Endodermal cell (in vitro differentiated cells): ENCODE data around the gene TEX2. TPM values are rescaled to one million over a fixed set of nuclear protein-coding genes. Genes with fewer than 3 reads are reported as not detected.

Source experiments
- DNase-seq: peaks from one replicate; pipeline ENCODE4 v3.0.0-alpha.2; 2017
- H3K27ac ChIP-seq: 2 replicates; pipeline ENCODE4 v1.5.1; 2013; ENCODE audit warnings: mild to moderate bottlenecking, low read depth, low read length, moderate library complexity
- H3K27me3 ChIP-seq: 2 replicates; pipeline ENCODE4 v1.6.1; 2013; ENCODE audit warnings: mild to moderate bottlenecking, low read length, moderate library complexity; ENCODE audit not compliant: insufficient read depth, control insufficient read depth, poor library complexity, severe bottlenecking
- H3K36me3 ChIP-seq: 2 replicates; pipeline ENCODE4 v1.7.0; 2013; ENCODE audit warnings: mild to moderate bottlenecking, low read length, moderate library complexity; ENCODE audit not compliant: control insufficient read depth, insufficient read depth
- H3K4me1 ChIP-seq: one replicate; pipeline ENCODE4 v1.7.0; 2013; ENCODE audit warnings: low read length; ENCODE audit not compliant: control insufficient read depth, insufficient read depth
- H3K4me3 ChIP-seq: 2 replicates; pipeline ENCODE4 v1.5.1; 2013; ENCODE audit warnings: mild to moderate bottlenecking, low read length, moderate library complexity
- H3K9ac ChIP-seq: 2 replicates; pipeline ENCODE4 v1.6.1; 2013; ENCODE audit warnings: mild to moderate bottlenecking, low read length, moderate library complexity; ENCODE audit not compliant: poor library complexity, severe bottlenecking; ENCODE audit errors: extremely low read depth
- H3K9me3 ChIP-seq: 2 replicates; pipeline ENCODE4 v1.6.1; 2013; ENCODE audit warnings: mild to moderate bottlenecking, low read length, moderate library complexity; ENCODE audit not compliant: control insufficient read depth
- H3K27ac Mint-ChIP-seq: 2 replicates; pipeline ENCODE4 v1.8.0; 2020; ENCODE audit warnings: mixed read lengths
- H3K27me3 Mint-ChIP-seq: 2 replicates; pipeline ENCODE4 v1.8.0; 2021; ENCODE audit warnings: mild to moderate bottlenecking, mixed read lengths; ENCODE audit not compliant: insufficient read depth
- H3K36me3 Mint-ChIP-seq: 2 replicates; pipeline ENCODE4 v1.8.0; 2020; ENCODE audit warnings: low read depth, mixed read lengths
- H3K4me1 Mint-ChIP-seq: 2 replicates; pipeline ENCODE4 v1.8.0; 2020; ENCODE audit warnings: mixed read lengths
- H3K4me3 Mint-ChIP-seq: 2 replicates; pipeline ENCODE4 v1.8.0; 2020; ENCODE audit warnings: mild to moderate bottlenecking, moderate library complexity, mixed read lengths
- H3K9me3 Mint-ChIP-seq: 2 replicates; pipeline ENCODE4 v1.8.0; 2020; ENCODE audit warnings: mild to moderate bottlenecking, mixed read lengths
- WGBS, 2 experiments: methylation state at CpG; one replicate each; pipeline versions ENCODE4 v1.1.5 to v1.1.7; 2013; ENCODE audit warnings: missing lambda C conversion rate in 2 of 2, mixed read lengths in 1 of 2; ENCODE audit not compliant: insufficient coverage in 1 of 2, insufficient read length in 1 of 2; 5-methylcytosine and 5-hydroxymethylcytosine counted together
- total RNA-seq, 2 donors: library from RNA; stranded (reverse); fragmentation: NEBNext Ultra II Directional in 1 of 2; extraction: Animal tissue kit (Norgen Biotek cat#: 25700) in 1 of 2; gene quantifications; 2 replicates in 1 of 2; 3 replicates in 1 of 2; pipeline ENCODE4 v1.2.1, GENCODE V29; 2021
- TF ChIP-seq, protein P1 (sequence below): fragments of 200-600 bp; sonication (generic); conservative IDR thresholded peaks from 2 replicates; pipeline ENCODE4 v1.5.0; 2021; ENCODE audit warnings: antibody characterized with exemption, mild to moderate bottlenecking

Gene TEX2
- total RNA-seq, 2 donors from 2014 or later, result 11.6 to 13.1 TPM

DNA sequence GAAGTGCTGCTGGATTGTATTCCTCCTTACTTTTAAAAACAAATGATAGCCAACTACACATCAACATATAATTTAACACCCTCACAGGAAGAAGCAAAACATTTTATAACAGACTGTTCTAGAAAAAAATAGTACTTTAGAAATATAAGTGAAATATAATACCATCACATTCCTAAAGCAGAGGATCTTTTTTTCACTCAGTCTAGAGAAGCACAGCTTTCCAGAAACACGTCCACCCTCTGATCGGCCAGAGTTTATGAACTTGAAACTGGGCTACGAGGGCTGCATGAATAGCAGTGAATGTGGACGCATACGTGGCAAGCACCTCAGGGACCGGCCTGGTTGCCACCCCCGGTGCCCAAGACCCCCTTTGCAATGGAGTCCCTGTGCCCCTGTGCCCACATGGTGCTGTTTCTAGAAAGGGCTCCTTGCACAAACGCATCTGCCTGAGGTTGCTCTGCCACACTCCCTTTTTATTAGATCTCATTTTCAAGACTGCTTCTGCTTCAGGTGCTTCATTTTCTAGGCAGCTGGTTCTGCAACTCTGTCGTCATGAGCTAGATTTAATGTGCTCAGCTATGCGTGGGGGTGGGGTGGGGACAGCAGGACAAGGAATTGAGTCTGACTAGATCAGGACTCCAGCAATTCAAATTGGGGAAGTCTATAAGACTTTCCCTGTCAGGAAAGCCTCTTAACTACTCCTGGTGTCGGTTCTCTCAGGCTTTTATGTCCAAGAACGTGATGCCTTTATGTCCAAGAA is 104.0 kb downstream of the TEX2 start:
- Mint-ChIP-seq H3K4me3 (no peak overlapping the region), H3K36me3 (peaks cover 2% of the 10 kb centered on the region), H3K27me3 (no peaks in the 10 kb centered on the region), H3K9me3 (no peaks in the 10 kb centered on the region), H3K27ac (no peak overlapping the region), H3K4me1 (peaks cover 25% of the 10 kb centered on the region)
- H3K9ac ChIP-seq, result no peak overlapping the region
- H3K27me3 ChIP-seq, result no peaks in the 10 kb centered on the region
- no peaks in the 10 kb centered on the region for H3K36me3 ChIP-seq
- H3K27ac ChIP-seq, result no peak overlapping the region
- H3K4me1 ChIP-seq, result peaks cover 8% of the 10 kb centered on the region
- no peak overlapping the region for H3K4me3 ChIP-seq
- DNase-seq, result peak; percentile 63
- no peaks in the 10 kb centered on the region for H3K9me3 ChIP-seq
- TF ChIP-seq, protein P1, sequence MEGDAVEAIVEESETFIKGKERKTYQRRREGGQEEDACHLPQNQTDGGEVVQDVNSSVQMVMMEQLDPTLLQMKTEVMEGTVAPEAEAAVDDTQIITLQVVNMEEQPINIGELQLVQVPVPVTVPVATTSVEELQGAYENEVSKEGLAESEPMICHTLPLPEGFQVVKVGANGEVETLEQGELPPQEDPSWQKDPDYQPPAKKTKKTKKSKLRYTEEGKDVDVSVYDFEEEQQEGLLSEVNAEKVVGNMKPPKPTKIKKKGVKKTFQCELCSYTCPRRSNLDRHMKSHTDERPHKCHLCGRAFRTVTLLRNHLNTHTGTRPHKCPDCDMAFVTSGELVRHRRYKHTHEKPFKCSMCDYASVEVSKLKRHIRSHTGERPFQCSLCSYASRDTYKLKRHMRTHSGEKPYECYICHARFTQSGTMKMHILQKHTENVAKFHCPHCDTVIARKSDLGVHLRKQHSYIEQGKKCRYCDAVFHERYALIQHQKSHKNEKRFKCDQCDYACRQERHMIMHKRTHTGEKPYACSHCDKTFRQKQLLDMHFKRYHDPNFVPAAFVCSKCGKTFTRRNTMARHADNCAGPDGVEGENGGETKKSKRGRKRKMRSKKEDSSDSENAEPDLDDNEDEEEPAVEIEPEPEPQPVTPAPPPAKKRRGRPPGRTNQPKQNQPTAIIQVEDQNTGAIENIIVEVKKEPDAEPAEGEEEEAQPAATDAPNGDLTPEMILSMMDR, result no peak
- WGBS, 2 experiments, result 87 to 91% methylated on average over 8 to 12 of the region's 12 CpGs

DNA sequence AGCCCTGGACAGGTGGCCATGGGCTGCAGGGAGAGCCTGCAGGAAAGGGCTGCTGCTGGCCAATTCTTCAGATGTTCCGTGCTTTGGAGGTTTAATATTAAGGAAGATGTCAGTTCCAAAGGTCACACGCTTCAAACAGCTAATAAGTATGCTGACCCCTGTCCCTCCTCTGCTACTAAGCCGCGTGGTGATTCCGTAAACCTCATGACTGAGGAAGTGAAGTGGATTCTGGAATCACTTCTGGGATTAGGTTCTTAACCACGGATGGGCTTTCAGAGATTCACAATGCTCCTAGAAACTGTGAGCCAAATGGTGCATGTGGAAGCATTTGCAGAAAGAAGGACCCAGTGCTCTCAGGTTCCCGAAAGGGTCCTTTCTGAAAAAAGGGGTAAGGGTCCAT is 104.7 kb downstream of the TEX2 start:
- Mint-ChIP-seq H3K4me1 (peaks cover 25% of the 10 kb centered on the region), H3K4me3 (no peak overlapping the region), H3K27ac (no peak overlapping the region), H3K27me3 (no peaks in the 10 kb centered on the region), H3K9me3 (no peaks in the 10 kb centered on the region), H3K36me3 (peaks cover 2% of the 10 kb centered on the region)
- no peaks in the 10 kb centered on the region for H3K9me3 ChIP-seq
- H3K27me3 ChIP-seq, result no peaks in the 10 kb centered on the region
- WGBS, 2 experiments, result 79 to 86% methylated on average over 7 of the region's 7 CpGs
- DNase-seq, result no peak
- TF ChIP-seq, protein P1, result no peak
- H3K9ac ChIP-seq, result no peak overlapping the region
- H3K36me3 ChIP-seq, result no peaks in the 10 kb centered on the region
- no peak overlapping the region for H3K27ac ChIP-seq
- H3K4me3 ChIP-seq, result no peak overlapping the region
- peaks cover 8% of the 10 kb centered on the region for H3K4me1 ChIP-seq

DNA sequence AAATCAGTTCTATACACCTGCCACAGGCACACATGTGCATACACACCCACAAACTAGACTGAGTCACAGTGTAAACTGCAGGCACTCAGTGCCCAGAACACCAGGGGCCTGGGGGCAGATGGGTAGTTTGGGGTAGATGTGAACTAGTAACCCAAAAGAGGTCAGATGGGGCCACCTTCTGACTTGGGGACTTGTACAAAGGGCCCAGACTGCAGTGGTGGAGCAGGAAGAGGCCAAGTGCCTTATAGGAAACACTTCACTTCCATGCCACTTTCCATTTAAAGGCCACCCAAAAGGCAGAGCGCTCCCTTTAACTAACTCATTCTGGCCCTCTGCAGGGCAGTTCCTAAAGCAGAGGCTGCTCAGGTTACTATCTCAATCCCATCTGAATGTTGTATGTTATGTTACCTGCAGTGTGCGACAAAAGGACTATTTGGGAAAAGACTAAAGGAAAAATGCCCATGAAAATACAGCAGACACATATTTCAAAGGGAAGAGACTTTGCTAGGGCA is 105.3 kb downstream of the TEX2 start:
- Mint-ChIP-seq H3K9me3 (no peaks in the 10 kb centered on the region), H3K4me3 (no peak overlapping the region), H3K36me3 (peaks cover 7% of the 10 kb centered on the region), H3K27ac (no peak overlapping the region), H3K27me3 (no peaks in the 10 kb centered on the region), H3K4me1 (peaks cover 25% of the 10 kb centered on the region)
- Histone ChIP-seq H3K9me3 (no peaks in the 10 kb centered on the region), H3K4me3 (no peak overlapping the region), H3K27me3 (no peaks in the 10 kb centered on the region), H3K4me1 (peaks cover 8% of the 10 kb centered on the region), H3K27ac (no peak overlapping the region), H3K36me3 (peaks cover 4% of the 10 kb centered on the region), H3K9ac (no peak overlapping the region)
- TF ChIP-seq, protein P1, result peak; percentile 44
- WGBS, 2 experiments, result 87 to 100% methylated on average over 1 to 2 of the region's 2 CpGs
- peak; percentile 64 for DNase-seq
